Spinal cord (tissue), 10 donors: ENCODE results near the gene ADCYAP1R1. TPM values are rescaled to one million over a fixed set of nuclear protein-coding genes. Genes with fewer than 3 reads are reported as not detected.

Source experiments
- DNase-seq, 6 donors: peaks; one replicate each; pipeline versions ENCODE4 v3.0.0 to v3.0.0-alpha.2; 2013 to 2015; ENCODE audit warnings: low spot score in 6 of 6, low read depth in 4 of 6
- H3K27ac ChIP-seq: one replicate; pipeline ENCODE4 v1.5.1; 2013; ENCODE audit warnings: low read depth, low read length, control low read depth
- H3K27me3 ChIP-seq: one replicate; pipeline ENCODE4 v1.6.1; 2013; ENCODE audit warnings: low read length; ENCODE audit not compliant: control insufficient read depth, insufficient read depth
- H3K36me3 ChIP-seq: one replicate; pipeline ENCODE4 v1.6.1; 2013; ENCODE audit warnings: low read length; ENCODE audit not compliant: control insufficient read depth, insufficient read depth
- H3K4me1 ChIP-seq: one replicate; pipeline ENCODE4 v1.6.1; 2013; ENCODE audit warnings: low read length; ENCODE audit not compliant: control insufficient read depth, insufficient read depth
- H3K4me3 ChIP-seq: one replicate; pipeline ENCODE4 v1.5.1; 2013; ENCODE audit warnings: low read depth, low read length, control low read depth
- H3K9me3 ChIP-seq: one replicate; pipeline ENCODE4 v1.6.1; 2013; ENCODE audit warnings: low read length; ENCODE audit not compliant: control insufficient read depth, insufficient read depth
- WGBS: methylation state at CpG from one replicate; pipeline ENCODE4 v1.1.5; 2013; ENCODE audit warnings: missing lambda C conversion rate; ENCODE audit not compliant: insufficient coverage; 5-methylcytosine and 5-hydroxymethylcytosine counted together
- polyA plus RNA-seq, 2 donors: library from polyadenylated mRNA; unstranded; fragments of 120-200 nt; gene quantifications; one replicate each; pipeline ENCODE4 v1.2.1, GENCODE V29; 2013; ENCODE audit not compliant: insufficient read length in 2 of 2
- total RNA-seq, 2 donors: library from RNA; depleted of rRNA in 1 of 2; stranded (reverse); fragments of 120-200 nt in 1 of 2; fragments of >200 nt in 1 of 2; gene quantifications; one replicate each; pipeline versions ENCODE4 v1.2.3 to v1.2.4, GENCODE V29; 2013 to 2014
- donor health status: healthy.

ADCYAP1R1 gene
- total and polyA plus RNA-seq, 4 donors = 68.2 to 253 (median 138) TPM

DNA sequence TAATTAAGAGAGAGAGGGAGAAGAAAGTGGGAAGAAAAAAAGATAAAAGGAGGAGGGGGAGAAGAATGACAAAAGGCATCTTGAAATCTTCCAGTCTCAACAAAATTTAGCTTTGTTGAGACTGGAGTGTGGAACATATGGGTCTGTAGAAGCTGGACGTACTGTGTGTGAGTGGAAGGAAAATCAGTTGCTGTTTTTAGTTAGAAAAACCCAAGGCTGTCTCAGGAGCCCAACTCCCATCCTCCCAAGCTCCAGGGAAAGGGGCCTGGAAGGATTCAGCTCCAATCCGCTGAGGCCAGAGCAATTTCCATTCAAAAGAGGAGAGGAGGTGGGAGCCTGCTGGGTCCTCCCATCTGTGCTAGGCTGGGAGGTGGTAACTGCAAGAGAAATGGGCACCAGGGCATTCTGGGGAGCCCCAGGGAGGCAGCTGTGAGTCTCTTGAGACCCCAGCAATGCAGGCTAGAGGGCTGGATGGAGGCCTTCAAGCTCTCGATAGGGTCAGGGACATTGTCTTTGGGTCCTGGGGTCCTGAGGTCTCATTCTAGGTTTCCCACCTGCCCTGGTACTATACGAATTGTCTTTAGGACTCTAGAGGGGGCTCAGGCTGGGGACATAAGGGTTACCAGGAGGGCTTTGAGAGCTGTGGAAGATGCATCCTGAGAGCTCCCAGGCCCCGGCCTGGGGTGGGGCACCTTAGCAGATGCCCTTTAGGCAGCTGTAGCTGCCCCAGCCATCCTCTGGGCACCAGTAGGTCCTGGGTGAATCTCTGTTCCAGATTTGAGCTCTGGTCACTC lies 21.4 kb downstream of the ADCYAP1R1 start:
- Histone ChIP-seq H3K9me3 (no peaks in the 10 kb centered on the region), H3K36me3 (peaks cover 87% of the 10 kb centered on the region), H3K4me3 (no peak overlapping the region), H3K27ac (no peak overlapping the region), H3K4me1 (peaks cover 65% of the 10 kb centered on the region), H3K27me3 (no peaks in the 10 kb centered on the region)
- 96% methylated on average over 3 of the region's 5 CpGs for WGBS
- DNase-seq = peak in 1 of 6 donors; percentile 65

DNA sequence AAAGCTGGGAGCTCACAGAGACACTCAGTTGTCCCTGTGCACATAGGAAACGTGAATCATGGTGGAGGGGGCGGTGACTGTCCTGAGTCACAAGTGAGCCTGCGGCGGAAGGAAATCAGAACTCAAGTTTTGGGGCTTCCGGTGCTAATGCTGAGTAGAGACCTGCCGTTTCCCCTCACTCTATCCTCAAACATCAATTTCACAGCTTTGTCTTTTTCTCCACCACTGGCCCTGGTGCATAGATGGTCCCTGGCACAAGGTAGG lies 21.9 kb downstream of the ADCYAP1R1 start:
- no peak for DNase-seq
- 92% methylated on average over 2 of the region's 6 CpGs for WGBS
- peaks cover 65% of the 10 kb centered on the region for H3K4me1 ChIP-seq
- H3K36me3 ChIP-seq = peaks cover 87% of the 10 kb centered on the region
- no peaks in the 10 kb centered on the region for H3K27me3 ChIP-seq
- no peak overlapping the region for H3K27ac ChIP-seq
- no peaks in the 10 kb centered on the region for H3K9me3 ChIP-seq
- H3K4me3 ChIP-seq = no peak overlapping the region

DNA sequence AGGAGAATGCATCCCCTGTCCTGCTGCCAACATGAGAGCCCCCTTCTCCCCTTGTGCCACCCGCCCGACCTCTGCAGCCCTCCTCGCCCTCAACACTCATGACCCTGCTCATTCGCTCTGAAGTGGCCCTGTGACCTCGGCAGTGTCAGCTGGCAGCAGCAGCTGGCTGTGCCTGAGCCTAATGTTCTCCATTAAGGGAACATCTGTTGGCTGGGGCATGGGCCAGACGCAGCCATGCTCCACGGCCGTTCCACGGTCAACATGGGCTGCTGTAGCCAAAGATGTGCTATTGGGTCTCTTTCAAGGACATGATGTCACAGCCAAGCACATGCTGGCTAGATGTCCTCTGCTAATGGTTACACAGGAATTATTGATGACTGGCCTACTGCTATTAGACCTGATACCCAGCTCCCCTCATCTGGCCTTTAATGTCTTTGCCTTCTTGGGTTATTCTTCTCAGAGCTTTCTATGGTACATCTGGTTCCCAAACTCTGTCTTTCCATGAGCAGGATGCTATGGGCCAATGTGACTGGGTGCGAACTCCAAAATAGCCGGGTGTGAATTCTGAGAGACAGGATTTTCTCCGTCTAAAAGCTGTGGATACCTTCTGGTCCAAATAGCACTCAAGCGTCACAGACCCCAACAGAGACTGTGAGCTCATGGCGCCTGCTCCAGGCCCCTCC lies 22.4 kb downstream of the ADCYAP1R1 start:
- H3K9me3 ChIP-seq = no peaks in the 10 kb centered on the region
- H3K36me3 ChIP-seq = peaks cover 87% of the 10 kb centered on the region
- WGBS = 72% methylated on average over 14 of the region's 14 CpGs
- H3K4me3 ChIP-seq = no peak overlapping the region
- H3K27ac ChIP-seq = no peak overlapping the region
- peaks cover 64% of the 10 kb centered on the region for H3K4me1 ChIP-seq
- H3K27me3 ChIP-seq = no peaks in the 10 kb centered on the region
- no peak for DNase-seq

DNA sequence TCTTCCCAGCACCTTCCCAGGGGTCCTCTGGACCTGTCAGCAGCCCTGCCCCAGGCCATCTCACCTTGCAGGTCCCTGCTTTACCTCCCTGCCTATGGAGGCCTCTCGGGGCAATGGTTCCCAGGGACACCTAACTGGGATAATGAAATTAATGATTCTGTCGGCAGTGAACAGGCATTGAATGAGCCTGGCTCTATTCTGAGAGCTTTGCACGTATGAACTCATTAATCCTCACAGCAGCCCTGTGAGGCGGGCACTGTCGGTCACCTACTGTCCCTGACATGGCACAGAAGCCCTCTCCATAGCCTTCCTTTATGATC lies 22.9 kb downstream of the ADCYAP1R1 start:
- Histone ChIP-seq H3K4me3 (no peak overlapping the region), H3K36me3 (peaks cover 86% of the 10 kb centered on the region), H3K27ac (no peak overlapping the region), H3K4me1 (peaks cover 59% of the 10 kb centered on the region), H3K27me3 (no peaks in the 10 kb centered on the region), H3K9me3 (no peaks in the 10 kb centered on the region)
- WGBS = 55% methylated on average over 5 of the region's 5 CpGs
- no peak for DNase-seq

DNA sequence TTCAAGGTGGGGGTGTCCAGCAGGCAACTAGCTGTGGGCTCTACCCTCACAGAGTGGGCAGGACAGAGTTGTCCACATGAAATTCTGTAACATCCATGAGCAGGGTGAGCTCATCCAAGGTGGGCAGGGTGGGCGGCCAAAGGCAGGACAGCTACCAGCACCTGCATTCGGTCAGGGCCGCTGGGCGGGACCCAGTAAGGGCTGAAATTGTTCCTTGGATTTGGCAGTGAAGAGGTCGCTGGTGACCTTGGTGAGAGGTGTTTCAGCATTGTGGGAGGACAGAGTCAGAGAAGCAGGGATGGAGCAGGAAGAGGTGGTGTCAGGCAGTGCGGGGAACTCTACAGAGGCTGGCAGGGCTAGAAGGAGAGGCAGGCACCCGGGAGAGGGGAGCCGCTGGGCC lies 23.9 kb downstream of the ADCYAP1R1 start:
- Histone ChIP-seq H3K27ac (no peak overlapping the region), H3K36me3 (peaks cover 92% of the 10 kb centered on the region), H3K4me3 (no peak overlapping the region), H3K4me1 (peaks cover 50% of the 10 kb centered on the region), H3K27me3 (no peaks in the 10 kb centered on the region), H3K9me3 (no peaks in the 10 kb centered on the region)
- no peak for DNase-seq
- 80% methylated on average over 7 of the region's 8 CpGs for WGBS

DNA sequence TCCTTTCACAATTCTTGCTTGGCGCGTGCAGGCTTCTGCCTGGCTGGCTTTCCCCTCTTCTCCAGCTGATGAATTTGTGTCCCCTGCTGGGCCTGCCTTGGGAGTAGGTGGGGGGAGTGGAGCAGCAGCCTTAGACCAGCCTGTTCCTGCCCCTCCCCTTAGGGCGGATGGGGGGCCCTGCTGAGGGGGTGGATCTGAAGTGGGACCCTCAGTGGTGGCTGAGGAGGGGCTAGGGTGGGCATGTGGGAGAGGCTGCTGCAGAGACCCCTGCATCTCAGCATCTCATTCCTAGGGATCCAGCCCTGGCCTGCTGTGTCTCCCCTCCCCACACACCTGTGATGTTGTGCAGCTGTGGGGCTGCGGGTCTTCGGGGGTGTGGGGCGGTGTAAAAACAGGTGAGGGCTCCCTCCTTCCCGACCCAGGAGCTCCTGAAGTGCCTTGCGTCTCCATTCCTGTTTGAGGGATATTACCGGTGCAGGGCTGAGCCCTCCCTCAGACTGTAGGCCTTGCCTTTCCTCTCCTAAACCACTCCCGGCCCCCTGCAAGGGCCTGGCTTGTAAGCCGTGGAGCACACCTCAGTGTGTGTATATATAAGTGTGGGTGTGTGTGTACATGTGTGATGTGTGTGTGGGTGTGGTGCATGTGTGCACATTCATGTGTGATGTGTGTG lies 24.7 kb downstream of the ADCYAP1R1 start:
- H3K9me3 ChIP-seq = no peaks in the 10 kb centered on the region
- peaks cover 91% of the 10 kb centered on the region for H3K36me3 ChIP-seq
- WGBS = 63% methylated on average over 6 of the region's 11 CpGs
- no peak for DNase-seq
- H3K4me1 ChIP-seq = peaks cover 53% of the 10 kb centered on the region
- H3K27ac ChIP-seq = no peak overlapping the region
- H3K4me3 ChIP-seq = no peak overlapping the region
- no peaks in the 10 kb centered on the region for H3K27me3 ChIP-seq

DNA sequence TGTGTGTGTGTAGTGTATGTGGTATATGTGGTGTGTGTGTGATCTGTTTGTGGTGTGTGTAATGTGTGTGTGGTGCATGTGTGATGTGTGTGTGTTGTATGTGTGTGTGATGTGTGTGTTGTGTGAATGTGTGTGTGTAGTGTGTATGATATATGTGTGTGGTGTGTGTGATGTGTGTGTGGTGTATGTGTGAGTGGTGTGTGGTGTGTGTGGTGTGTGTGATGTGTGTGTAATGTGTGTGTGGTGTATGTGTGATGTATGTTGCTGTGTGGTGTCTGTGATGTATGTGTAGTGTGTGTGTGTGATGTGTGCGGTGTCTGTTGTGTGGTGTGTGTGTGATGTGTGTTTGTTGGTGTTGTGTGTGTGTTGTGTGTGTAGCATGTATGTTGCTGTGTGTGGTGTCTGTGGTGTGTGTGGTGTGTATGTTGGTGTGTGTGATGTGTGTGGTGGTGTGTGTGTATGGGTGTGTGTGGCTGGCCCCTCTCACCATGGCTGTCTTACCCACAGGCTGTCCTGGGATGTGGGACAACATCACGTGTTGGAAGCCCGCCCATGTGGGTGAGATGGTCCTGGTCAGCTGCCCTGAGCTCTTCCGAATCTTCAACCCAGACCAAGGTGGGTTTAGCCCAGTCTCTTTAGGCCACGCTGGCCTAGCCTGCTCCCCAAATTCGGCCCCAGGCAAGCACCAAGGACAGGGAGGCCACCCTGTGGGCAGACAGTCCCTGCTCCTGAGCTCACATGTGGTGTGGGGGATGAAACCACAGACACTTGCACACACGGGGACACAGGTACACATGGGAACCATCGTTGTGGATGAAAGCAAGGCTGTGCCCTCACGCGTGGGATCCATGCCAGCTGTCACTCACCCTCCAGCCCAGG lies 25.6 kb downstream of the ADCYAP1R1 start:
- Histone ChIP-seq H3K9me3 (no peaks in the 10 kb centered on the region), H3K4me1 (peaks cover 53% of the 10 kb centered on the region), H3K27me3 (no peaks in the 10 kb centered on the region), H3K4me3 (no peak overlapping the region), H3K27ac (no peak overlapping the region), H3K36me3 (peaks cover 83% of the 10 kb centered on the region)
- WGBS = 85% methylated on average over 10 of the region's 10 CpGs
- no peak for DNase-seq

DNA sequence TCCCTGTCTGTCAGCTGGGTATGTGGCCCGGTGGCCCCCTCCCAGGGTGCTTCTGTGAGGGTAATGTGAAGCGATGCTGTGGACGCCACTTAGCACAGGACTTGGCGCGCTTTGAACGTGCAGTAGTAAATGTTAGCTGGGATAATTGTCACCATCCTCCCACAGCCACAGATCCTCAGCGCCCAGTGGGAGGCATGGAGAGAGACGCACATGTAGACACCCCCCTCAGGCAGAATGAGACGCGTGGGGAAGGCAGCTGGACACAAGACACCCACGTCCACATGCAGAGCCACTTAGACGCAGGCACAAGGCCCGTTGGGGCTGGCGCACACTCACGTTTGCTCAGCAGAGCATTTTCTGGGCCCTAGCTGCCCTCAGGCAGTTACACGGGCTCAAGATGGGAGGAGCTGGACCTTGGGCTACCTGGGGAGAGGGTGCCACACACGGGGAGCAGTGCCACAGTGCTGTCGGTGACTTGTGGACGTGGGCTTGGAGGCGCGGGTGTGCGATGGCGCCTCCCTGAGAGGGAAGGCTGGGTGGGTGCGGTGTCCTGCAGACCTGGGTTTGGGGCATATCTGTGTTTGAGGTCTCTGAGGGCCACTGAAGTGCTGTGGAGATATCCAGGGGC lies 26.4 kb downstream of the ADCYAP1R1 start:
- H3K4me3 ChIP-seq = no peak overlapping the region
- 90% methylated on average over 19 of the region's 24 CpGs for whole genome bisulfite sequencing
- H3K27me3 ChIP-seq = no peaks in the 10 kb centered on the region
- peaks cover 82% of the 10 kb centered on the region for H3K36me3 ChIP-seq
- no peaks in the 10 kb centered on the region for H3K9me3 ChIP-seq
- H3K27ac ChIP-seq = no peak overlapping the region
- H3K4me1 ChIP-seq = peaks cover 59% of the 10 kb centered on the region
- DNase-seq = no peak

DNA sequence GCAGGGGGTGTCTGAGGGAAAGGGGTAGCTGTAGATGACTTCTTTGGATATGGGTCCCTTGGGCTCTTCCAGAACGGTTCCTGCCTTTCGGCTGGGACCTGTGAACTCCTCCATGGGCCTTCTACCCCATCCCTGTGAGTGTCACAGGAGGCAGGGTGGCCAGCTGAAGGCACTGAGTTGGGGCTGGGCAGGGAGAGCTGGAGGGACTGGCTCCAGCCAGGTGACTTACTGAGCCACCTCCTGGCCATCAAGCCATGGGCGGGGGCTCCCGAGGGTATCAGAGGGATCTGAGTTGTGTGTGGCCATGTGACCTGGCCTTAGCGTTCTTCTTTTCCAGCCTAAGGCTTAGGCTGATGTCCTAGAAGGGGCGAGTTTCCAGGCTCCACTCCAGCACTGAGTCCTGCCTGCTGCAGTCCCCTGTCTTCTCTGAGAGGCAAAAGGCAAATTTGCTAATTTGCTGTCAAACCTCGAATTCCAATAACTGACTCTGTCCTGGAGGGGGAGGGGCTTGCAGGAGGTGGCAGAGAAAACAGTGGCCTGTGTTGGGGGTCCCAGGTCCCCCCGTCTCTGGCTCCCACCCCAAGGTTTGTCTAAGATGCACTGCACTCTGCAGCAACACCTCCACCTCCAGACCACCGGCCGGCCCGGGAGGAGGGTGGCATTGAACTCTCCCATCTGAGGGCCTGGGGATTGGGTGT lies 27.2 kb downstream of the ADCYAP1R1 start:
- Histone ChIP-seq H3K27me3 (no peaks in the 10 kb centered on the region), H3K27ac (no peak overlapping the region), H3K9me3 (no peaks in the 10 kb centered on the region), H3K4me3 (no peak overlapping the region), H3K4me1 (peaks cover 57% of the 10 kb centered on the region), H3K36me3 (peaks cover 78% of the 10 kb centered on the region)
- 80% methylated on average over 7 of the region's 11 CpGs for WGBS
- no peak for DNase-seq
